Activated CD4-positive, alpha-beta T cell treated with anti-CD3 and anti-CD28 coated beads, Interleukin-2, amount 10 ng/mL, durations not matched to agents 24 days and 14 days (primary cell): Measurements from ENCODE around the gene LEMD2. TPM values are rescaled to one million over a fixed set of nuclear protein-coding genes. Genes with fewer than 3 reads are reported as not detected.
A peak's percentile ranks its signal among the peaks of the same experiment; 100 is the strongest.

Experiments used
- DNase-seq: peaks from one replicate; pipeline ENCODE4 v3.0.0; 2022
- H3K27ac Mint-ChIP-seq: one replicate; pipeline ENCODE4 v1.8.0; 2022; ENCODE audit warnings: mild to moderate bottlenecking, mixed read lengths
- H3K27me3 Mint-ChIP-seq: one replicate; pipeline ENCODE4 v1.8.0; 2022; ENCODE audit warnings: mixed read lengths
- H3K36me3 Mint-ChIP-seq: one replicate; pipeline ENCODE4 v1.8.0; 2022; ENCODE audit warnings: low read depth, mild to moderate bottlenecking, mixed read lengths
- H3K4me1 Mint-ChIP-seq: one replicate; pipeline ENCODE4 v1.8.0; 2021; ENCODE audit warnings: mixed read lengths
- H3K4me3 Mint-ChIP-seq: one replicate; pipeline ENCODE4 v1.8.0; 2022; ENCODE audit warnings: mild to moderate bottlenecking, moderate library complexity, mixed read lengths
- H3K9me3 Mint-ChIP-seq: one replicate; pipeline ENCODE4 v1.8.0; 2021; ENCODE audit warnings: mixed read lengths
- intact Hi-C: fragments of 100-400 bp; cut with micrococcal nuclease; formaldehyde crosslinking; loops from one replicate; pipeline ENCODE4 v1.15.1; 2023
- total RNA-seq: library from RNA; stranded (reverse); gene quantifications from 2 replicates; pipeline ENCODE4 v1.2.3, GENCODE V29; 2022

The LEMD2 gene
- total RNA-seq, 1 donor from 2014 or later = 66.4 TPM

DNA sequence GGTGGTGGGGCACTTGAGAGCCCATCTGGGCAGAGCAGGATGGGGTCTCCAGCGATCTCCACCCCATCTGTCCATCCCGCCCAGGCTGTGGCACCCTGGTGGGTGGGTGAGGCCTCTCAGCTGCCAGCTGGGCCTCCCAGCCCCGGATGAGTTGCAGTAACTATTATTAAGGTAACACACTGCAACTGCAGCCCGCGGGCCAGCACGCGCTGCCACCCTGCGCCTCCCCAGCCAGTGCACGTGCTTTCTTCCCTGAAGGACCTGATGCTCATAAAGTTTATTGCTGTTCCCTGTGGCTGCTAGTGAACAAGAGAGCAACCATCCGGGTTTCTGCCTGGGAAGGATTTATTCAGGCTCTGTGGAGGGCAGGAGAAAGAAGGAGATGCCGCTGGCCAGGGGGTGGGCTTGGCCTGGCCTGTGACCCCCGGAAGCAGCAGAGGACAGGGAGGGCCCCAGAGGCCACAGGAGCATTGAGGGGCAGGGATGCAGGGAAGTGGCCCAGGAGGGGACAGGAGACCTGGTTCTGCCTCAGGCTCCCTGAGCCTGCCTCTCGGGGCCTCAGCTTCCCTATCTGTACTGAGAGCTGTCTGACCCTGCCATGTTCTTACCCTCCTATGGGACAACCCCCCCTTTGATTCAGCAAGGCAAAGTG, 43.9 kb downstream of the LEMD2 start:
- Mint-ChIP-seq H3K4me3 (no peak overlapping the region), H3K4me1 (peaks cover 3% of the 10 kb centered on the region), H3K9me3 (no peaks in the 10 kb centered on the region), H3K36me3 (no peaks in the 10 kb centered on the region), H3K27ac (no peak overlapping the region), H3K27me3 (peaks cover 15% of the 10 kb centered on the region)
- intact Hi-C loops = loop anchor here (1.0 kb wide), 1 partner anchor 409 kb away; no protein-coding TSS in a partner anchor
- DNase-seq = no peak

- Mint-ChIP-seq H3K4me3 (no peak overlapping the region), H3K36me3 (no peaks in the 10 kb centered on the region), H3K9me3 (no peaks in the 10 kb centered on the region), H3K4me1 (peaks cover 3% of the 10 kb centered on the region), H3K27ac (no peak overlapping the region), H3K27me3 (peaks cover 15% of the 10 kb centered on the region)
- DNase-seq = peak; percentile 92
- intact Hi-C loops = loop anchor here (1.0 kb wide), 1 partner anchor 410 kb away; no protein-coding TSS in a partner anchor
Observed at GRCh38 chr6:33744001-33744848, 44.7 kb downstream of the LEMD2 start.

GRCh38 chr6:33742837-33743236, 46.1 kb downstream of the LEMD2 start:
- intact Hi-C loops = no loop called here
- Mint-ChIP-seq H3K9me3 (no peaks in the 10 kb centered on the region), H3K4me1 (peaks cover 3% of the 10 kb centered on the region), H3K36me3 (no peaks in the 10 kb centered on the region), H3K27ac (no peak overlapping the region), H3K27me3 (peaks cover 15% of the 10 kb centered on the region), H3K4me3 (no peak overlapping the region)
- DNase-seq = no peak

DNA sequence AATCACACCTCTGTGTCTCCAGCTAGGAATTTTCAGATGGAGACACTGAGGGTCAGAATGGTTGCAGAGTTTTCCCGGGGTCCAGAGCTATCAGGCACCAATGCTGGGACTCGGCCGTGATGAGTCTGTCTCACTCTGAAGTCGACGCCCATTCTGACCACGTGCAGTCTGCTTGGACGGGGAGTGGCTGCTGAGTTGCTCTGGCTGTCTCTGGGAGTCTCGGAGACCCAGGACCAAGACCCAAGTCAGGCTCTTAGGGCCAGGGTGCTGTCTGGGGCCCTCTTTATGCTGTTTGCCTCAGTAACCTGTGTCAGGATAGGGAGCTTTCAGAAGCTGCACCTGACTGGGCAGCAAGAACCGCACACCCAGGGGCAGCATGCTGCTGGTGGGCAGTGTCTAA, 46.8 kb downstream of the LEMD2 start:
- Mint-ChIP-seq H3K27ac (no peak overlapping the region), H3K27me3 (peaks cover 13% of the 10 kb centered on the region), H3K4me1 (peaks cover 3% of the 10 kb centered on the region), H3K36me3 (no peaks in the 10 kb centered on the region), H3K9me3 (no peaks in the 10 kb centered on the region), H3K4me3 (no peak overlapping the region)
- intact Hi-C loops = no loop called here
- DNase-seq = no peak

DNA sequence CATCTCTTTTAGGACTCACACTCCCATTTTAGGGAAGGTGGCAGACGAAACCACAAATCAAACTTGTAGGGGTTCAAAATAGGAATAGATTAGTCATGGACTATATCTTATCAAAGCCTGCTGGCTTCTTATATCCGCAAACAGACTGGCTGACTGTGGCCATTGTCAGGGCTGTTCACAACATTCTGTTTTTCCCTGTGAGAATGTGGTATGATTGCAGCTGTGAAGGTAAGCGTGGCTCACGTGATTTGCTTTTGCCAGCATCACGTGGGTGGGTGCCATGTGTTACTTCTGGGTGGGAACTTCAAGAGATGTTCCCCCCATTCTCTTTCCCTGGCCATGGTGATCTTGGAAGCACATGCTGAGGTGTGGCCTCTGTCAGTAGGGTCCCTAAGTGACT, 48.1 kb downstream of the LEMD2 start:
- intact Hi-C loops = no loop called here
- no peak overlapping the region for H3K27ac Mint-ChIP-seq
- no peaks in the 10 kb centered on the region for H3K36me3 Mint-ChIP-seq
- peaks cover 13% of the 10 kb centered on the region for H3K27me3 Mint-ChIP-seq
- peaks cover 3% of the 10 kb centered on the region for H3K4me1 Mint-ChIP-seq
- H3K9me3 Mint-ChIP-seq = no peaks in the 10 kb centered on the region
- DNase-seq = no peak
- no peak overlapping the region for H3K4me3 Mint-ChIP-seq

DNA sequence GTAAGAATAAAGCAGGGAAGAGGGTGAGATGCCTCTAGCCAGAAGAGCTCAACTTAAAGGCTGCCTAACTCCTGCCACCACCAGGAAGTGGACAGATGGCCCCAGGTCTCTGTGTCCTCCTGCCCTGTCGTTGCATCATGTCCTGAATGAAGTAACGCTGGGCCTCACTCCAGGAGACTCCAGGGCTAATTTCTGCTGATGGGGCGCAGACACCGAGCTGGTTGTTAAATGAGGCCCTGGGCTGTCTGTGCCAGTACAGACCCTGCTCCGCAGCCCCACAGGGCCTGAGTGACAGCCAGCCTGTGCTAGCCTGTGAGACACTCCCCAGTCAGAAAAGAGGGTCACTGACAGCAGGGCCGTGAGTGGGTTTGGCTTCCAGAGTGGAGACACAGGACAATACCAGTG, 48.7 kb downstream of the LEMD2 start:
- H3K4me1 Mint-ChIP-seq = peaks cover 3% of the 10 kb centered on the region
- intact Hi-C loops = no loop called here
- H3K4me3 Mint-ChIP-seq = no peak overlapping the region
- H3K27ac Mint-ChIP-seq = no peak overlapping the region
- H3K36me3 Mint-ChIP-seq = no peaks in the 10 kb centered on the region
- DNase-seq = no peak
- H3K9me3 Mint-ChIP-seq = no peaks in the 10 kb centered on the region
- peaks cover 13% of the 10 kb centered on the region for H3K27me3 Mint-ChIP-seq

DNA sequence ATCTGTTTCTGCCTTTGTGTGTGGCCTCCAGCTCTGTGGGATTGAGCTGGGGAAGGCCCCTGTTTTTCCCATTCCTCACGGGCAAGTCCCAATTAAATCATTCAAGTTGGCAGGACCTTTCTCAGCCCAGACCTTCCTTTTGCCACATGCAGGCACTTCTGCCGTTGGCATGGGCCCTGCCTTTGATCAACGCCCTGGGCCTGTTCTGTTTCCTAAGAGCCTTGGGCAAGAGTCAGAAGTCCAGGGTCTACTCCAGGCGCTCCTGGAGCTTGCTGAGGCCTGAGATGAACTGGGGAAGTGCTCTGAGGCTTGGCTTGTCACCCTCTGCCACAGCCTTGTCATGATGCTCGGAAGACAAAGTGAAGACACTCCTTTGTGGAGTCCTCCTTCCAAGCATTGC, 49.4 kb downstream of the LEMD2 start:
- Mint-ChIP-seq H3K36me3 (no peaks in the 10 kb centered on the region), H3K4me1 (peaks cover 3% of the 10 kb centered on the region), H3K9me3 (no peaks in the 10 kb centered on the region), H3K4me3 (no peak overlapping the region), H3K27ac (no peak overlapping the region), H3K27me3 (peaks cover 13% of the 10 kb centered on the region)
- intact Hi-C loops = no loop called here
- no peak for DNase-seq

GRCh38 chr6:33738879-33739278, 50.1 kb downstream of the LEMD2 start:
- H3K9me3 Mint-ChIP-seq = no peaks in the 10 kb centered on the region
- no peaks in the 10 kb centered on the region for H3K36me3 Mint-ChIP-seq
- no peak overlapping the region for H3K4me3 Mint-ChIP-seq
- no peak for DNase-seq
- intact Hi-C loops = no loop called here
- no peak overlapping the region for H3K27ac Mint-ChIP-seq
- no peaks in the 10 kb centered on the region for H3K4me1 Mint-ChIP-seq
- peaks cover 10% of the 10 kb centered on the region for H3K27me3 Mint-ChIP-seq

DNA sequence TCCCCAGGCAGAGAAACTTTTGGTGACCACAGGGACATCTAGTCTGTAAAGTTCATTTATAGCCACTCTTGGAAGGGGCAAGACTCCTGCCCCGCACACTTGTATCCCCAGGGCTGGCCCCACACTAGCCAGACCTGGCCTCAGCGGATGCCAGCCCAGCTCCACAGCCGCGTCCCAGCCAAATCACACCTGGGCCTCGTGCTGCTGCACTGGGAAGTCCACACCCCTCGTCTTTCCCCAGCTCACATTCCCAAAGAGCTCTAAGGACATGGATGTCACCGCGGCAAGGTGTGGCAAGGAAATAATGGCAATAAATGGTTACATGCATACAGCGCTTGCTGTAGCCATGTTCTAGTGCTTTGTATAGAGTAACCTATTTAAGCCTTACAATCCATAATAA, 50.8 kb downstream of the LEMD2 start:
- Mint-ChIP-seq H3K27ac (no peak overlapping the region), H3K27me3 (peaks cover 10% of the 10 kb centered on the region), H3K36me3 (no peaks in the 10 kb centered on the region), H3K9me3 (no peaks in the 10 kb centered on the region), H3K4me1 (no peaks in the 10 kb centered on the region), H3K4me3 (no peak overlapping the region)
- intact Hi-C loops = no loop called here
- no peak for DNase-seq

DNA sequence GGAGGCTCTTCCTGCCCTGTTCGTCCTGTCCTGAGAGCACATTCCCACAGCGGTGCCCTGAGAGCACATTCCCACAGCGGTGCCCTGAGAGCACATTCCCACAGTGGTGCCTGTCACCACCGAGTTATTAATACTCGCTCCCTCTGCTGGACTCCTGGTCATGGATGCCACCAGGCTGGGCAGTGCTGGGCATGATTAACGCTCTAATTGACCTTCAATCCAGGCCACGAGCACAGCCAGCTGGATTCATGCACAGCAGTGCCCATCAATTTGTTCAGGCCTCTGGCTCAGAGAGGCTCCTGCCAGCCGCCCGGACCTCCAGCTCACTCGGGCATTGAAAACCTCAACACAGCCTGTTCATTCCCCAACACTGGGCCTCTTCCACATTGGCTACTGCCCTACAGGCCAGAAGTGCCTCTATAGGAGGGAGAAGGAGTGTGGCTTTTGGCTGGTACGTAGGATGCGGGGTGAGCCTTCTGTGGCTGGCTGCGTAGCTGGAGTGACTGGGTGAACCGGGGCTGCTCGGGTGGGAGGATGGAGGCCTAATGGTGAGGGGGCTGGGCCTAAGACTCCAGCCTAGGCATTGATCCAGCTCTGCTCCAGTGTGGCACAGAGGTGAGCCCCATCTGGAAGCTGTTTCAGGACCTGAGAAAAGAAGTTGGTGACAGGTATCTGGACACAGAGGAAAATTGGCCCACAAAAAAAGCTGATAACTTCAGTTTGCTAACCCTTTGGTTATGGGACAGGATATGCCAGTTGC, 51.5 kb downstream of the LEMD2 start:
- Mint-ChIP-seq H3K27ac (no peak overlapping the region), H3K4me3 (no peak overlapping the region), H3K27me3 (peaks cover 4% of the 10 kb centered on the region), H3K9me3 (no peaks in the 10 kb centered on the region), H3K36me3 (no peaks in the 10 kb centered on the region), H3K4me1 (no peaks in the 10 kb centered on the region)
- DNase-seq = no peak
- intact Hi-C loops = no loop called here

- Mint-ChIP-seq H3K9me3 (no peaks in the 10 kb centered on the region), H3K27ac (no peak overlapping the region), H3K27me3 (no peaks in the 10 kb centered on the region), H3K36me3 (no peaks in the 10 kb centered on the region), H3K4me3 (no peak overlapping the region), H3K4me1 (no peaks in the 10 kb centered on the region)
- DNase-seq = no peak
- intact Hi-C loops = no loop called here
Observed at GRCh38 chr6:33735216-33735615, 53.7 kb downstream of the LEMD2 start.

GRCh38 chr6:33733709-33734007, 55.3 kb downstream of the LEMD2 start:
- H3K9me3 Mint-ChIP-seq = no peaks in the 10 kb centered on the region
- no peaks in the 10 kb centered on the region for H3K4me1 Mint-ChIP-seq
- H3K27me3 Mint-ChIP-seq = no peaks in the 10 kb centered on the region
- intact Hi-C loops = no loop called here
- no peak overlapping the region for H3K4me3 Mint-ChIP-seq
- no peak for DNase-seq
- H3K27ac Mint-ChIP-seq = no peak overlapping the region
- no peaks in the 10 kb centered on the region for H3K36me3 Mint-ChIP-seq

GRCh38 chr6:33732817-33733708, 55.9 kb downstream of the LEMD2 start:
- intact Hi-C loops = no loop called here
- H3K27ac Mint-ChIP-seq = no peak overlapping the region
- H3K36me3 Mint-ChIP-seq = no peaks in the 10 kb centered on the region
- no peaks in the 10 kb centered on the region for H3K4me1 Mint-ChIP-seq
- no peaks in the 10 kb centered on the region for H3K9me3 Mint-ChIP-seq
- no peaks in the 10 kb centered on the region for H3K27me3 Mint-ChIP-seq
- DNase-seq = no peak
- no peak overlapping the region for H3K4me3 Mint-ChIP-seq
